Uterus (tissue), 4 donors: ENCODE results near the gene ARPP21. TPM values are rescaled to one million over a fixed set of nuclear protein-coding genes. Genes with fewer than 3 reads are reported as not detected.

Experiments
- DNase-seq, 2 donors: peaks; one replicate each; pipeline ENCODE4 v3.0.0-alpha.2; 2019 to 2020
- H3K27ac ChIP-seq, 2 donors: fragments of 200-600 bp; sonication (generic); 1 replicate in 1 of 2; 2 replicates in 1 of 2; pipeline ENCODE4 v1.5.1; 2016 to 2018
- H3K27me3 ChIP-seq, 2 donors: fragments of 200-600 bp; sonication (generic); one replicate each; pipeline ENCODE4 v1.5.1; 2018 to 2019; ENCODE audit warnings: control low read depth in 1 of 2
- H3K36me3 ChIP-seq, 2 donors: fragments of 200-600 bp; sonication (generic); one replicate each; pipeline ENCODE4 v1.5.1; 2019; ENCODE audit warnings: control low read depth in 1 of 2
- H3K4me1 ChIP-seq, 2 donors: fragments of 200-600 bp; sonication (generic); one replicate each; pipeline ENCODE4 v1.5.1; 2018 to 2019; ENCODE audit warnings: control low read depth in 1 of 2
- H3K4me3 ChIP-seq, 2 donors: fragments of 200-600 bp; sonication (generic); 1 replicate in 1 of 2; 2 replicates in 1 of 2; pipeline ENCODE4 v1.5.1; 2018 to 2019; ENCODE audit warnings: mild to moderate bottlenecking in 1 of 2
- H3K9me3 ChIP-seq, 2 donors: fragments of 200-600 bp; sonication (generic); one replicate each; pipeline ENCODE4 v1.5.1; 2019; ENCODE audit warnings: control low read depth in 1 of 2
- CTCF ChIP-seq, 4 experiments: fragments of 200-600 bp in 2 of 4; fragments of 450-650 bp in 2 of 4; sonication (generic) in 2 of 4; IDR thresholded peaks; one replicate each; pipeline ENCODE4 v1.5.1; 2016 to 2019; ENCODE audit warnings: antibody characterized with exemption in 4 of 4, mild to moderate bottlenecking in 2 of 4, moderate library complexity in 1 of 4
- POLR2A ChIP-seq, 2 donors: fragments of 450-650 bp; IDR thresholded peaks; one replicate each; pipeline ENCODE4 v1.6.1; 2016; ENCODE audit warnings: antibody characterized with exemption in 2 of 2, mild to moderate bottlenecking in 1 of 2, moderate library complexity in 1 of 2
- intact Hi-C: fragments of 100-400 bp; cut with DNase I; formaldehyde crosslinking; loops from one replicate; pipeline ENCODE4 v1.15.1; 2023; ENCODE audit warnings: low total_unique reads
- total RNA-seq, 4 donors: library from RNA; depleted of rRNA in 3 of 4; stranded (reverse); fragments of >200 nt in 3 of 4; gene quantifications; one replicate each; pipeline versions ENCODE4 v1.1.0 to v1.2.4, GENCODE V29; 2014 to 2023
- donor health status: DM: yes; HTN: yes; CAD: no.

The ARPP21 gene
- total RNA-seq, 4 donors from 2014 or later: 1.2 TPM; not detected in 3

GRCh38 chr3:35751207-35751606 lies 111.9 kb downstream of the ARPP21 start:
- Histone ChIP-seq H3K4me3 (no peak overlapping the region), H3K27me3 (no peaks in the 10 kb centered on the region), H3K4me1 (no peaks in the 10 kb centered on the region), H3K36me3 (no peaks in the 10 kb centered on the region), H3K9me3 (no peaks in the 10 kb centered on the region), H3K27ac (no peak overlapping the region)
- intact Hi-C loops: no loop called here
- no peak for DNase-seq
- TF ChIP-seq CTCF (IDR thresholded peaks at IDR 0.05) (no peak), POLR2A (IDR thresholded peaks at IDR 0.05) (no peak)

- intact Hi-C loops: no loop called here
- H3K9me3 ChIP-seq: no peaks in the 10 kb centered on the region
These were observed 118.8 kb downstream of the ARPP21 start for GRCh38 chr3:35757991-35758757.

GRCh38 chr3:35760146-35760545 lies 120.8 kb downstream of the ARPP21 start:
- Histone ChIP-seq H3K9me3 (no peaks in the 10 kb centered on the region), H3K4me3 (no peak overlapping the region), H3K36me3 (no peaks in the 10 kb centered on the region)

More at GRCh38 chr3:35757991-35758757, 118.8 kb downstream of the ARPP21 start:
- TF ChIP-seq POLR2A (IDR thresholded peaks at IDR 0.05) (no peak), CTCF (IDR thresholded peaks at IDR 0.05) (no peak)
- DNase-seq: no peak
- no peaks in the 10 kb centered on the region for H3K27me3 ChIP-seq
- H3K27ac ChIP-seq: no peak overlapping the region
- no peaks in the 10 kb centered on the region for H3K4me1 ChIP-seq
- no peak overlapping the region for H3K4me3 ChIP-seq
- H3K36me3 ChIP-seq: no peaks in the 10 kb centered on the region

GRCh38 chr3:35761311-35761710 lies 122.0 kb downstream of the ARPP21 start:
- Histone ChIP-seq H3K4me3 (no peak overlapping the region), H3K4me1 (no peaks in the 10 kb centered on the region)
- no peak for TF ChIP-seq POLR2A (IDR thresholded peaks at IDR 0.05)
- TF ChIP-seq CTCF (IDR thresholded peaks at IDR 0.05): no peak

More at GRCh38 chr3:35760146-35760545, 120.8 kb downstream of the ARPP21 start:
- intact Hi-C loops: no loop called here
- TF ChIP-seq POLR2A (IDR thresholded peaks at IDR 0.05): no peak
- no peak for TF ChIP-seq CTCF (IDR thresholded peaks at IDR 0.05)
- H3K4me1 ChIP-seq: no peaks in the 10 kb centered on the region
- H3K27me3 ChIP-seq: no peaks in the 10 kb centered on the region
- DNase-seq: no peak
- H3K27ac ChIP-seq: no peak overlapping the region

GRCh38 chr3:35772381-35773015 lies 133.2 kb downstream of the ARPP21 start:
- H3K9me3 ChIP-seq: no peaks in the 10 kb centered on the region
- H3K4me1 ChIP-seq: no peaks in the 10 kb centered on the region
- no peaks in the 10 kb centered on the region for H3K36me3 ChIP-seq
- H3K4me3 ChIP-seq: no peak overlapping the region
- no peak for TF ChIP-seq CTCF (IDR thresholded peaks at IDR 0.05)
- TF ChIP-seq POLR2A (IDR thresholded peaks at IDR 0.05): no peak
- H3K27me3 ChIP-seq: no peaks in the 10 kb centered on the region
- no peak for DNase-seq
- intact Hi-C loops: no loop called here
- no peak overlapping the region for H3K27ac ChIP-seq

More at GRCh38 chr3:35761311-35761710, 122.0 kb downstream of the ARPP21 start:
- DNase-seq: no peak
- intact Hi-C loops: no loop called here
- Histone ChIP-seq H3K36me3 (no peaks in the 10 kb centered on the region), H3K27ac (no peak overlapping the region), H3K27me3 (no peaks in the 10 kb centered on the region), H3K9me3 (no peaks in the 10 kb centered on the region)
